Measurements from ENCODE around the gene TOLLIP.

TOLLIP gene

DNA sequence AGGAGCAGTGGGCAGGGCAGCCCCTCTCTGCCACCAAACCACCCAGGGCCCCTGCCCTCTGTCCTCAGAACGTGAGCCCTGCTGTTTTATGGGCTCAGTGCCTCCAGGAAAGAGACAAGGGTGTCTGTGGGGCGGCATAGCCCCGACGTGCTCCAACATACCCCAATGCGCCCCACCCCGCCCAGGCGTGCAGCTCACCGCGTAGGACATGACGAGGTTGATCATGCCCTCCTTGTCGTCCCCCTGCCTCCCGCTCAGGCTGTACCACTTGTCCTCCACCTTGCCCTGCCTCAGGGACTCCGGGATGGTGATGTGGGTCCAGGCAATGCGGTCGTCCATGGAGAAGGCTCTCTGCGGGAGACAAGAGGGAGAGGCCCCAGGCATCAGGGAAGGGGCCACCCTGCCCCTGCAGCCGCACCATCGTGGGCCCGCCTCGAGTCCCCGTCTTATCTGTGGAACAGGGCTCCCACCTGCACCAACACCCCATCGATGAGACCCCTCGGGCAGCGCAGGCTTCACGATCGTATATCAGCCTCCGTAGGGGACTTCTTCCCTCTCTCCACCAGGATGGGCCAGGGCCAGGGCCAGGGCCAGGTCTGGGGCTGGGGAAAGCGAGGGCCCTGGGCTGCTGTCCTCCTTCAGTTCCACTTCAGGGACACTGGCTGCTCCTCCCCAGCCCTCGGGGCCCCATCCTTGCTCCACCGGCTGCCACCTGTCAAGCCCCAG lies 20.8 kb downstream of the TOLLIP start:
- no peak overlapping the region for H3K27ac ChIP-seq (ENCODE audit: poor library complexity, severe bottlenecking)
- no peaks in the 10 kb centered on the region for H3K27me3 ChIP-seq (ENCODE audit: insufficient read depth, poor library complexity, severe bottlenecking)
- DNase-seq (ENCODE audit: low spot score) = no peak
- no peak overlapping the region for H3K4me3 ChIP-seq (ENCODE audit: severe bottlenecking)
- H3K36me3 ChIP-seq (ENCODE audit: low read depth) = peaks cover 16% of the 10 kb centered on the region
- TF ChIP-seq CTCF (IDR thresholded peaks at IDR 0.05; ENCODE audit: poor library complexity, severe bottlenecking) = no peak
- no peak for ATAC-seq (ENCODE audit: low read depth)
- no peaks in the 10 kb centered on the region for H3K4me1 ChIP-seq (ENCODE audit: insufficient read depth, poor library complexity, severe bottlenecking)
- H3K9me3 ChIP-seq (ENCODE audit: severe bottlenecking) = no peaks in the 10 kb centered on the region

GRCh38 chr11:1287928-1288327 lies 21.5 kb downstream of the TOLLIP start:
- Histone ChIP-seq H3K27ac (ENCODE audit: poor library complexity, severe bottlenecking) (no peak overlapping the region), H3K4me3 (ENCODE audit: severe bottlenecking) (no peak overlapping the region), H3K4me1 (ENCODE audit: insufficient read depth, poor library complexity, severe bottlenecking) (no peaks in the 10 kb centered on the region), H3K36me3 (ENCODE audit: low read depth) (peaks cover 23% of the 10 kb centered on the region), H3K27me3 (ENCODE audit: insufficient read depth, poor library complexity, severe bottlenecking) (no peaks in the 10 kb centered on the region), H3K9me3 (ENCODE audit: severe bottlenecking) (no peaks in the 10 kb centered on the region)
- no peak for ATAC-seq (ENCODE audit: low read depth)
- no peak for TF ChIP-seq CTCF (IDR thresholded peaks at IDR 0.05; ENCODE audit: poor library complexity, severe bottlenecking)
- DNase-seq (ENCODE audit: low spot score) = no peak

DNA sequence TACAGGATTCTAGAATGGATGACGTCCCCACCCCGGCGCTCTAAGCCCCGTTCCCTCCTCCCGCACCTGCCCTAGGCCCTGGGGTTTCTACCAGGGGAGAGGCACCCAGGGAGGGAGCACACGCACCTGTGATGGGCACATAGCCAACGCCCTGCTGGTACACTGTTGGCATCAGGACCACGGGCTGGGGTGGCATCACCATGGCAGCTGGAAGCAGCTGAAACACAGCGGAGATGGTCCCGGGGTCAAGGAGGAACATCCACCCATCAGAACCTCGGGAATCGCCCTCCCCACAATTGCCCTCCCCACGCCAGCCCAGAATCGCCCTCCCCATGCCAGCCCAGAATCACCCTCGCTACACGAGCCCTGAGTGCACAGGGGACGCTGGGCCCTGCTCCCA lies 23.6 kb downstream of the TOLLIP start:
- H3K4me3 ChIP-seq (ENCODE audit: severe bottlenecking) = no peak overlapping the region
- H3K4me1 ChIP-seq (ENCODE audit: insufficient read depth, poor library complexity, severe bottlenecking) = no peaks in the 10 kb centered on the region
- H3K36me3 ChIP-seq (ENCODE audit: low read depth) = peaks cover 22% of the 10 kb centered on the region
- no peak overlapping the region for H3K27ac ChIP-seq (ENCODE audit: poor library complexity, severe bottlenecking)
- DNase-seq (ENCODE audit: low spot score) (no peak), ATAC-seq (ENCODE audit: low read depth) (no peak)
- no peaks in the 10 kb centered on the region for H3K27me3 ChIP-seq (ENCODE audit: insufficient read depth, poor library complexity, severe bottlenecking)
- TF ChIP-seq CTCF (IDR thresholded peaks at IDR 0.05; ENCODE audit: poor library complexity, severe bottlenecking) = no peak
- H3K9me3 ChIP-seq (ENCODE audit: severe bottlenecking) = no peaks in the 10 kb centered on the region

GRCh38 chr11:1285316-1285744 lies 24.1 kb downstream of the TOLLIP start:
- no peaks in the 10 kb centered on the region for H3K27me3 ChIP-seq (ENCODE audit: insufficient read depth, poor library complexity, severe bottlenecking)
- no peak for TF ChIP-seq CTCF (IDR thresholded peaks at IDR 0.05; ENCODE audit: poor library complexity, severe bottlenecking)
- H3K4me1 ChIP-seq (ENCODE audit: insufficient read depth, poor library complexity, severe bottlenecking) = no peaks in the 10 kb centered on the region
- ATAC-seq (ENCODE audit: low read depth) (no peak), DNase-seq (ENCODE audit: low spot score) (no peak)
- H3K4me3 ChIP-seq (ENCODE audit: severe bottlenecking) = no peak overlapping the region
- H3K36me3 ChIP-seq (ENCODE audit: low read depth) = peaks cover 21% of the 10 kb centered on the region
- H3K9me3 ChIP-seq (ENCODE audit: severe bottlenecking) = no peaks in the 10 kb centered on the region
- H3K27ac ChIP-seq (ENCODE audit: poor library complexity, severe bottlenecking) = no peak overlapping the region

GRCh38 chr11:1283906-1284305 lies 25.5 kb downstream of the TOLLIP start:
- DNase-seq (ENCODE audit: low spot score) = no peak
- Histone ChIP-seq H3K9me3 (ENCODE audit: severe bottlenecking) (no peaks in the 10 kb centered on the region), H3K4me3 (ENCODE audit: severe bottlenecking) (no peak overlapping the region), H3K27me3 (ENCODE audit: insufficient read depth, poor library complexity, severe bottlenecking) (no peaks in the 10 kb centered on the region), H3K4me1 (ENCODE audit: insufficient read depth, poor library complexity, severe bottlenecking) (no peaks in the 10 kb centered on the region), H3K27ac (ENCODE audit: poor library complexity, severe bottlenecking) (no peak overlapping the region), H3K36me3 (ENCODE audit: low read depth) (peaks cover 15% of the 10 kb centered on the region)
- TF ChIP-seq CTCF (IDR thresholded peaks at IDR 0.05; ENCODE audit: poor library complexity, severe bottlenecking) = no peak
- ATAC-seq (ENCODE audit: low read depth) = no peak

Measured in RWPE2 (cell line).